Smooth muscle cell (in vitro differentiated cells): Measurements from ENCODE around the gene SPNS2. TPM values are rescaled to one million over a fixed set of nuclear protein-coding genes. Genes with fewer than 3 reads are reported as not detected.

Experiments
- DNase-seq: peaks from one replicate; lab custom pipeline; 2025; ENCODE audit not compliant: unreplicated experiment; lab: John Stamatoyannopoulos, UW
- H2AFZ ChIP-seq: fragments of 200-600 bp; sonication (generic); 2 replicates; pipeline ENCODE4 v1.6.0; 2016; ENCODE audit warnings: antibody characterized with exemption, low read depth, mild to moderate bottlenecking
- H3F3A ChIP-seq: fragments of 200-600 bp; sonication (generic); 2 replicates; pipeline ENCODE4 v1.6.0; 2017; ENCODE audit warnings: antibody characterized with exemption, low read depth
- H3K27ac ChIP-seq: fragments of 200-600 bp; sonication (generic); 2 replicates; pipeline ENCODE4 v1.5.1; 2016; ENCODE audit warnings: low read depth, mild to moderate bottlenecking
- H3K27me3 ChIP-seq: fragments of 200-600 bp; sonication (generic); 2 replicates; pipeline ENCODE4 v1.6.1; 2016; ENCODE audit warnings: low read depth, mild to moderate bottlenecking
- H3K36me3 ChIP-seq: fragments of 200-600 bp; sonication (generic); 2 replicates; pipeline ENCODE4 v1.5.1; 2016; ENCODE audit warnings: low read depth
- H3K4me1 ChIP-seq: fragments of 200-600 bp; sonication (generic); 2 replicates; pipeline ENCODE4 v1.5.1; 2016; ENCODE audit warnings: low read depth
- H3K4me2 ChIP-seq: fragments of 200-600 bp; sonication (generic); 2 replicates; pipeline ENCODE4 v1.6.0; 2016; ENCODE audit warnings: mild to moderate bottlenecking
- H3K4me3 ChIP-seq: fragments of 200-600 bp; sonication (generic); 2 replicates; pipeline ENCODE4 v1.5.1; 2016; ENCODE audit warnings: mild to moderate bottlenecking
- H3K79me2 ChIP-seq: fragments of 200-600 bp; sonication (generic); 2 replicates; pipeline ENCODE4 v1.6.0; 2016; ENCODE audit warnings: low read depth, mild to moderate bottlenecking
- H3K9ac ChIP-seq: fragments of 200-600 bp; sonication (generic); 2 replicates; pipeline ENCODE4 v1.6.0; 2016; ENCODE audit warnings: low read depth
- H3K9me3 ChIP-seq: fragments of 200-600 bp; sonication (generic); replicated peaks from 2 replicates; pipeline ENCODE4 v1.5.1; 2016; ENCODE audit warnings: low read depth
- H4K20me1 ChIP-seq: fragments of 200-600 bp; sonication (generic); 2 replicates; pipeline ENCODE4 v1.6.0; 2016; ENCODE audit warnings: low read depth
- WGBS: methylation state at CpG from one replicate; pipeline ENCODE4 v1.1.7; 2016; ENCODE audit warnings: low lambda C conversion rate; 5-methylcytosine and 5-hydroxymethylcytosine counted together
- polyA plus RNA-seq: library from polyadenylated mRNA; unstranded; fragments of >200 nt; fragmentation: Nextera tagmentation; extraction: Ambion mirVana; gene quantifications from 2 replicates; pipeline ENCODE4 v1.2.1, GENCODE V29; 2016
- total RNA-seq: library from RNA; depleted of rRNA; stranded (reverse); fragments of >200 nt; gene quantifications from 2 replicates; pipeline ENCODE4 v1.2.3, GENCODE V29; 2014
- TF ChIP-seq, protein P1 (sequence below): fragments of 200-600 bp; sonication (generic); IDR thresholded peaks from 2 replicates; pipeline ENCODE4 v1.5.1; 2017; ENCODE audit warnings: borderline replicate concordance, mild to moderate bottlenecking, antibody characterized with exemption; ENCODE audit not compliant: insufficient read depth, poor library complexity, severe bottlenecking

Gene SPNS2
- total and polyA plus RNA-seq, 2 experiments from 2014 or later = 5.1 to 16.5 TPM

DNA sequence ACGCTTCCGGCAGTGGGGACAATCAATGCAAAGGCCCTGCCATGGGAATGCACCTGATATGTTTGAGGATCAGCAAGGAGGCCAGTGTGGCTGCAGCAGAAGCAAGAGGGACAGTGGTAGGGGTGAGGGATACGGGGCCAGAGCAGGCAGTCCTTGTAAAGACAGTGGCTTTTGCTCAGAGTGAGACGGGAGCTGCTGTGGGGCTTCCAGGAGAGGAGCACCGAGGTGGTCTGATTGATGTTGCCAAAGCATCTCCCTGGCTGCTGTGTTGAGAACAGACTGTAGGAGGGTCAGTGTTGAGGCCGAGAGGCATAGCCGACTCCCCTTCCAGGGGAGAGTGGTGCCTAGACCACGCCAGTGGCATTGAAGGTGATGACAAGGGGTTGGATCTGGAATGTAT is 11.4 kb upstream of the SPNS2 start:
- no peaks in the 10 kb centered on the region for H3K79me2 ChIP-seq
- no peak overlapping the region for H3K9ac ChIP-seq
- H3F3A ChIP-seq = no peaks in the 10 kb centered on the region
- no peaks in the 10 kb centered on the region for H3K27me3 ChIP-seq
- H3K4me1 ChIP-seq = peaks cover 3% of the 10 kb centered on the region
- DNase-seq = no peak
- no peak overlapping the region for H3K4me2 ChIP-seq
- no peaks in the 10 kb centered on the region for H4K20me1 ChIP-seq
- no peaks in the 10 kb centered on the region for H3K36me3 ChIP-seq
- H3K4me3 ChIP-seq = no peak overlapping the region
- no peaks in the 10 kb centered on the region for H3K9me3 ChIP-seq
- H3K27ac ChIP-seq = no peak overlapping the region
- WGBS = 90% methylated on average over 8 of the region's 8 CpGs
- TF ChIP-seq, protein P1, sequence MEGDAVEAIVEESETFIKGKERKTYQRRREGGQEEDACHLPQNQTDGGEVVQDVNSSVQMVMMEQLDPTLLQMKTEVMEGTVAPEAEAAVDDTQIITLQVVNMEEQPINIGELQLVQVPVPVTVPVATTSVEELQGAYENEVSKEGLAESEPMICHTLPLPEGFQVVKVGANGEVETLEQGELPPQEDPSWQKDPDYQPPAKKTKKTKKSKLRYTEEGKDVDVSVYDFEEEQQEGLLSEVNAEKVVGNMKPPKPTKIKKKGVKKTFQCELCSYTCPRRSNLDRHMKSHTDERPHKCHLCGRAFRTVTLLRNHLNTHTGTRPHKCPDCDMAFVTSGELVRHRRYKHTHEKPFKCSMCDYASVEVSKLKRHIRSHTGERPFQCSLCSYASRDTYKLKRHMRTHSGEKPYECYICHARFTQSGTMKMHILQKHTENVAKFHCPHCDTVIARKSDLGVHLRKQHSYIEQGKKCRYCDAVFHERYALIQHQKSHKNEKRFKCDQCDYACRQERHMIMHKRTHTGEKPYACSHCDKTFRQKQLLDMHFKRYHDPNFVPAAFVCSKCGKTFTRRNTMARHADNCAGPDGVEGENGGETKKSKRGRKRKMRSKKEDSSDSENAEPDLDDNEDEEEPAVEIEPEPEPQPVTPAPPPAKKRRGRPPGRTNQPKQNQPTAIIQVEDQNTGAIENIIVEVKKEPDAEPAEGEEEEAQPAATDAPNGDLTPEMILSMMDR = no peak
- H2AFZ ChIP-seq = no peak overlapping the region

DNA sequence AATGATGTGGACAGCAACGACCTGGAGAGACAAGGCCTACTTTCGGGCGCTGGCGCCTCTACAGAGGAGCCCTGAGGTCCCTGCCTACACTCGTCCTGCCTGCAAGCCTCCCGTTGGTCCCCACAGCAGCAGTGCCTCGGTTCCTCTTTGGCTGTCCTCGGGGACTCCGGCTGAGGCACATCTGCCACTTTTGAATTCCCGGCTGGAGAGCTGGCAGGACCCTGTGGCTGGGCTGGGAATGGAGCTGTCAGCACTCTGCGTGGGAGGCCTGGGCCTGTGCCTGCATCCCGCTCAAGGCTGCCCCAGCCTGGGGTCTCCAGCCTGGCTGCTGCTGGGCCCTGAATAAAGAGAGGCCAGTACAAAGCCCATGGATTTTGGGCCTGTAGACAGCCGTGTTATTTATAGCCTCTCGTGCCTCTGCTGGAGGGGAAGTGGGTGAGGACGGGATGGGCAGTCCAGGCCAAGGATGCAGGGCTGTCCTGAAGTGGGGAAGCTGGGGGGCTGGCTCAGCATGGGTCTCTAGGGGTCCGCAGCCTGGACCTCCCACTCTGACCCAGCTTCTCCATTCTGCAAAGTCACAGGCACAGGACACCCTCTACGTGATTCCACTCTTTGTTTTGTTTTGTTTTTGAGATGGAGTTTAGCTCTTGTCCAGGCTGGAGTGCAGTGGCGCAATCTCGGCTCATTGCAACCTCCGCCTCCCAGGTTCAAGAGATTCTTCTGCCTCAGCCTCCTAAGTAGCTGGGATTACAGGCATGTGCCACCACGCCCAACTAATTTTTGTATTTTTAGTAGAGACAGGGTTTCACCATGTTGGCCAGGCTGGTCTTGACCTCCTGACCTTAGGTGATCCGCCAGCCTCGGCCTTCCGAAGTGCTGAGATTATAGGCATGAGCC is 10.6 kb upstream of the SPNS2 start:
- H3K36me3 ChIP-seq = no peaks in the 10 kb centered on the region
- H3K4me1 ChIP-seq = peaks cover 3% of the 10 kb centered on the region
- H3F3A ChIP-seq = no peaks in the 10 kb centered on the region
- H3K9me3 ChIP-seq = no peaks in the 10 kb centered on the region
- WGBS = 79% methylated on average over 24 of the region's 24 CpGs
- H3K4me2 ChIP-seq = no peak overlapping the region
- no peaks in the 10 kb centered on the region for H3K79me2 ChIP-seq
- no peak overlapping the region for H3K4me3 ChIP-seq
- H3K27ac ChIP-seq = no peak overlapping the region
- no peak overlapping the region for H2AFZ ChIP-seq
- H4K20me1 ChIP-seq = no peaks in the 10 kb centered on the region
- H3K9ac ChIP-seq = no peak overlapping the region
- TF ChIP-seq, protein P1 = no peak
- no peak for DNase-seq
- H3K27me3 ChIP-seq = no peaks in the 10 kb centered on the region

DNA sequence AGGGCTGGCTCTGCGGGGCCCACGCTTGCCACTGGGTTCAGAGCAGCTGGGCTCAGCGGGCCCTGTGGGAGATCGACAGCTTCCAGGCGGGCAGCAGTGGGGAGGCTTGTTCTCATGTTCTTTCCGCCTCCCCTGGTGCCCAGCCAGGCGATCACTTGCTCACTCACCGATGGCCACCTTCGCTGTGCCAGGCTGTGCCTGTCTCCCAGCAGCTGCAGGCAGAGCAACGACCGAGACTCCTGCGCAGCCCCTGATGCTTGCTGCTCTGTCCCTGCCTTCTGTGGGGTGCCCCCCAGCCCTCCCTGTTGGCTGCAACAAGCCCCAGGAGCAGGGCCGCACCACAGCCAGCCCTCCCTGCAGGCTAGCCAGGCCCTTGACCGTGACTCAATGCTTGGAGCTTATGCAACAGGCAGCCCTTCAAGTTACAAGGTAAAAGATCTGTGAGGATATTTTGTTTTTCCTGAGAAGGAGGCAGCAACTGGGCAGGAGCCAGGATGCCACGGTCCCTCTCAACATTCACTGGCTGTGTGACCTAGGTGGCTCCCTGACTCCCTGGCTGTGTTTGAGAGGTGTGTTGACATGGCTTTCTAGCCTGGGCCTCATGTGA is 9.6 kb upstream of the SPNS2 start:
- Histone ChIP-seq H3K4me2 (no peak overlapping the region), H2AFZ (no peak overlapping the region), H3K9ac (no peak overlapping the region), H3K4me1 (no peaks in the 10 kb centered on the region), H3K27ac (no peak overlapping the region), H3K27me3 (no peaks in the 10 kb centered on the region), H3K9me3 (no peaks in the 10 kb centered on the region), H3K4me3 (no peak overlapping the region), H3K36me3 (no peaks in the 10 kb centered on the region), H4K20me1 (no peaks in the 10 kb centered on the region), H3F3A (no peaks in the 10 kb centered on the region), H3K79me2 (no peaks in the 10 kb centered on the region)
- 95% methylated on average over 15 of the region's 15 CpGs for WGBS
- TF ChIP-seq, protein P1 = no peak
- no peak for DNase-seq
